B cell (primary cell): ENCODE results near the gene FSIP1.

ENCODE experiments used
- CTCF ChIP-seq: fragments of 200-600 bp; IDR thresholded peaks from one replicate; pipeline ENCODE4 v1.8.0; 2022; ENCODE audit warnings: antibody characterized with exemption, mild to moderate bottlenecking
- EZH2 ChIP-seq: IDR thresholded peaks from 2 replicates; pipeline ENCODE4 v1.6.1; 2012; ENCODE audit warnings: borderline replicate concordance, low read depth, mild to moderate bottlenecking, moderate library complexity, low read length; ENCODE audit not compliant: insufficient read depth, poor library complexity, severe bottlenecking

GRCh38 chr15:39736412-39737195 is 46.0 kb downstream of the FSIP1 start:
- no peak for TF ChIP-seq CTCF
- no peak for TF ChIP-seq EZH2
